HFF-Myc (cell line): ENCODE measurements around the gene HOXA11.

Experiments
- DNase-seq: peaks from one replicate; pipeline ENCODE4 v3.0.0-alpha.2; 2011; ENCODE audit warnings: low read depth; ENCODE audit errors: extremely low read depth
- H3K4me3 ChIP-seq: replicated peaks from 2 replicates; pipeline ENCODE4 v1.5.1; 2011; ENCODE audit warnings: low read depth, mild to moderate bottlenecking, control low read depth, low read length
- TF ChIP-seq, protein P1 (sequence below): IDR thresholded peaks from 2 replicates; pipeline ENCODE4 v1.5.1; 2012; ENCODE audit warnings: mild to moderate bottlenecking, low read depth, low read length, control low read depth; ENCODE audit errors: missing control alignments

The HOXA11 gene

DNA sequence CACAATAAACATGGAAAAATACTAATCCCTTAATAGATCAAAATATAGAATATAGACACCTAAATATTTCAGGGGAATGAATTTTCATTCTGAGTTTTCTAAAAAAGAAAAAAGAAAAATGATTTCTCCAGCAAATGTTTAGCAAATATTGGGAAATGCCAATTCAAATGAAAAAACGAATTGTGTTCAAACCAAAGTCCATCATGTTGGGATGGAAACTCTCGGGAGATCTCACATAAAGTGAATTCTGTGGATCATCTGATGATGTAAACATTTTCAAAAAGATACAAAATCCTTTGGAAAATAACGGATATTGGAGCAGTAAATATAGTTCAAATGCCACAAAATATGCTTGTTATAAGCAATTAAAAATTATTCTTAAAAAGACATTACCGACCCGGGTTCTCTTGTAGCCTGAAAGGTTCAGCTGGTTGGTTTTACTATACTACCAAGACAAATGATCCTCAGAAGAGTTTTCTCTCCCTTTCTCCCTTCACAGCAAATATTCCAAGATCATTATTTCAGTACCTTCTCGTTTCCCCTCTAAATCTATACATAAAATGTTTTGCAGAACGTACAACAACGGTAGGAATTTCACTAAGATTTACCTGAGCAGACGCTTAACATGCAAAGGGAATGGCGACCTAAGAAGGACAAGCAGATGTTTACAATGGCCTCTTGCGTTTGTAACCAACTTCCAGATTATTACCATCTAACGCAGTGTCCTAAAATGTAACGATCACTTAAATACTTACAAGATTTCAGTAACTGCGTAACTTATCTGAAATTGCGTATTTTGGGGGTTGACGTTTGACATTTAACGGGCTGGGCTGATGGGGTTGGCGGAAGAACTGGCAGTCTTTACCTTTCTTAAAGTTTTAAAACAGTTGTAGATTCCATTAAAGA is 12.4 kb upstream of the HOXA11 start:
- DNase-seq = no peak

DNA sequence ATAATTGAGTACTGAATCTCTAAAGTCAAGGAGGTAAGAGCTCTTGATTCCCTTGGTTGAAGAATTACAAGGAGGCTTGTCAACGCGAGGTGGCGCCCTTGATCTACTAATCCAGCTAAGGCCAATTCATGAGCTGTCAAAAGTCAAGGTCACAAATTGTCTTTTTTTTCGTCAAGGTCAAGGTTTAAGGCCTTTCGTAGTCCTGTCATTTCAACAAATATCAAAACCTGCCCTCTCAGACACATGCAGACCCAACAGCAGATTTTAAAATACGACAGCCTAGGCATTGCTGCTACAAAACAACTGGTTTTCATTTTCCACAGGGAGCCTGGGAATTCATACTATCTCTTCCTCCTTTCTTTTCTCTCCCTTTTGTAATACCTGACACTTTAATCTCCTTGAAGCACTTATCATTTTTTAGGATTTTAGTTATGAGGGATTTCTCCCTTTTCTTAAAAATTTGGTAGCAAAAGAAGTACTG is 11.3 kb upstream of the HOXA11 start:
- TF ChIP-seq, protein P1, sequence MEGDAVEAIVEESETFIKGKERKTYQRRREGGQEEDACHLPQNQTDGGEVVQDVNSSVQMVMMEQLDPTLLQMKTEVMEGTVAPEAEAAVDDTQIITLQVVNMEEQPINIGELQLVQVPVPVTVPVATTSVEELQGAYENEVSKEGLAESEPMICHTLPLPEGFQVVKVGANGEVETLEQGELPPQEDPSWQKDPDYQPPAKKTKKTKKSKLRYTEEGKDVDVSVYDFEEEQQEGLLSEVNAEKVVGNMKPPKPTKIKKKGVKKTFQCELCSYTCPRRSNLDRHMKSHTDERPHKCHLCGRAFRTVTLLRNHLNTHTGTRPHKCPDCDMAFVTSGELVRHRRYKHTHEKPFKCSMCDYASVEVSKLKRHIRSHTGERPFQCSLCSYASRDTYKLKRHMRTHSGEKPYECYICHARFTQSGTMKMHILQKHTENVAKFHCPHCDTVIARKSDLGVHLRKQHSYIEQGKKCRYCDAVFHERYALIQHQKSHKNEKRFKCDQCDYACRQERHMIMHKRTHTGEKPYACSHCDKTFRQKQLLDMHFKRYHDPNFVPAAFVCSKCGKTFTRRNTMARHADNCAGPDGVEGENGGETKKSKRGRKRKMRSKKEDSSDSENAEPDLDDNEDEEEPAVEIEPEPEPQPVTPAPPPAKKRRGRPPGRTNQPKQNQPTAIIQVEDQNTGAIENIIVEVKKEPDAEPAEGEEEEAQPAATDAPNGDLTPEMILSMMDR = peak; percentile 71
- DNase-seq = no peak
- H3K4me3 ChIP-seq = peak overlapping the region; percentile 83

More for the DNA sequence above, 12.4 kb upstream of the HOXA11 start:
- peak overlapping the region; percentile 83 for H3K4me3 ChIP-seq
- TF ChIP-seq, protein P1 = no peak

DNA sequence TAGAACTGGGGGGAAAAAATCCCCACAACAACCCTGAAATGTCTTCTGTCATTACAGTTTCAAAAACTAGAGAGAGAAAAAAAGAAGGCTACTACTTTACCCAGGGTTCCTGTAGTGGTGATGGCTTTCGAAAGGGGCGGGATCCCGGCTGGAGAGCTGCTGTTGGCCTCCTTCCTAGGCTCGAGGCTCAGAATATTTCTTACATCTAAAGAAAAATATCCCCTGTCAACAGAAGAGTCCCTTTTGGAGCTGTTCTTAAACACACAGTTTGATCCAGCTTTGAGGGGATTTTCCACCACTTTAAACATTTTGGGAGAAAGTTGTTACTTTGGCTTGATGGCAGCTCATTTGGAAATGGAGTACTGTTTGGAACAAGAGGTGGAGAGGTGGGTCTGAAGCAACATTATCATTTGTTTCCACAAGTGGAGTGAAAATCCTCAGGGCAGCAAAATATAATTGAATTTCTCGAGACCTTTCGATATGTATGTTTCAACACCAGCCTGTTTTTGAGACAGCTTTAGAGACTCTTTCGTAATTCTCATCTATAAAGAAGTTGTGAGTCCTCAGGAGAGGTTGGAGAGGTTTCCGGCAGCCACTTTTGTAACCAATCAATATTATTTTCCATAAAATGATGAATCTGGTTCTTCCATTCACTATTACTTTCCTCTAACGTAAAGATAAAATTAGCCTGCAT is 9.8 kb upstream of the HOXA11 start:
- TF ChIP-seq, protein P1 = no peak
- DNase-seq = no peak
- H3K4me3 ChIP-seq = peak overlapping the region; percentile 83

DNA sequence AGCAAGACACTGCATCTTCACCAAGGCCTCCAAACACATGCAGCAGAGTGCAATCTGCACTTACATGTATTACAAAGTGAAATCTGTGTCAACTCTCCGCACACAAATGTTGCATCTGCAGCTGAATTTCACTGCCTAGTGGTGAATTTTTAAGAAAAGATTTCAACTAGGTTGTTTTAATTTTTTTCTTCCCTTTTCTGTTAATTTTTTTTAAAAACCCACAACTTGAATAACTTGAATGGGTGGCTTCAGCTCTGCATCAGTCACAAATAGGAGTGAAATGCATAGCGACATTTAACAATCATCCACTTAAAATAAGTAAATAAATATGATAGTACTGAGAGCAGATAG is 8.9 kb upstream of the HOXA11 start:
- peak overlapping the region; percentile 83 for H3K4me3 ChIP-seq
- no peak for DNase-seq

DNA sequence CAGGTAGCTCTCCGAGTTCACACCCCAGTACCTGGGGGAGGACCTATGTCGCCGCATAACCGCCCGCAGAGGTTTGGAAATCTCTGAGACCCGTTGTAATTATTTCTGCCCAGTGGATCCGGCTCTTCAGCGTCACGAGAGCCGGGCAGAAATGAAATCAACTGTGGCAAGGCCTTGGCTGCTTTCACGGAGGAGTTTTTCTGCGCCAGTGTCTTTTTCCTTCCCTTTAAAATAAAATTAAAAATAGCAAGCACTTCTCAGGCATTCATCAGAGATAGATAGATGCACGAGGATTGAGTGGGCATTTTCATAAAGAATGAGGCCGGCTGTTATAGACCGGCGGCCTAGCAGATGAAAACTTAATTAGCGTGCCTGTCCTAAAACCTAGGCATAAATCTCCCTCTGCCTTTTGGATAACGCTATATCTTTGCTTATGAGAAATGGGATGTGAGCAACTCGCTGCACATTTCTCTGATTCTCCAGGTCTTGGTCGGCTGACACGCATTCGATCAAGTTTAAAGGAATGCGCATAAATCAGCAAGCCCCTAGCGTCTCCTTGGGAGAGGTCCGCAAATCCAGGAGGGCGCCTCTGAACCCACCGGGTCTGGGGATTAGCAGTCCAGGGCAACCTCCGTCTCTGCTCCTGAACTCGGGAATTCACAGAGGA is 8.4 kb upstream of the HOXA11 start:
- TF ChIP-seq, protein P1 = no peak
- DNase-seq = no peak
- peak overlapping the region; percentile 83 for H3K4me3 ChIP-seq

More for the DNA sequence above, 8.9 kb upstream of the HOXA11 start:
- TF ChIP-seq, protein P1 = no peak

DNA sequence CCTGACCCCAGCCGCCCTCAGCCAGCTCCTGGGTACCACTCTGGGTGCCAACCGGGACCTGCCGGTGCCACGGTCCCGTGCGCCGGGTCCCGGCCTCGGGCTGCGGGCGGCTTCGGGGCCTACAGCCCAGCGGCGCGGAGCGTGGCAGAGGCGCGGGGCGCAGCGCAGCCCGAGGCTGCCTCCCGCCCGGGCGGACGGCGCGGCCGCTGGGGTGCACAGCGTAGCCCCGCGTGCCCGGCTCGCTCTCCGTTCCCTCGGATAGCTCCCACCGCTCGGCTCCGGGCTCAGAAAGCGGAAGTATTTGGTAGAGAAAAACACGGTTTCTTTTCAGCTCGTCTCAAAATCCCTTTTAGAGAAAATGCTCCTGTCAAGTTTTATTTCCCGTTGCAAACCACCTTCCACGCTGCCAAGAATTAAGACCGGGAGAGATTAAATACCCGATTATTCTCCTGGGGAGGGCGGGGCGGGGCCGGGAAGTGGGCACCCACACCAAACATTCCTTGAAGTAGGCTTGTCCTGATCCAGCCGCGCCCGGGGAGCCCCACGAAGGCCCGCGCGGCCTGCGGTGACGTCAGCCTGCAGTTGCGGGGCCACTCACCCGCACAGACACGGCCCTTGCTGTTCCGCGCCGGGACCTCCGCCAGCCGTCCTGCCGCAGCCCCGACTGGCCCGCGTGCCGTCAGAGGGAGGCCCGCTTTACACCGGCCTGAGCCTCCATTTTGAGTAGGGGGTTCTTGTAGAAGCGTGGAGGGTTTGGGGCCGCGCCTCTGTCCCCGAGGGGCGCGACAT is 7.7 kb upstream of the HOXA11 start:
- peak overlapping the region; percentile 83 for H3K4me3 ChIP-seq
- DNase-seq = no peak
- TF ChIP-seq, protein P1 = no peak
